ENCODE data around the gene FGA. TPM values are rescaled to one million over a fixed set of nuclear protein-coding genes. Genes with fewer than 3 reads are reported as not detected.

FGA gene
- polyA plus RNA-seq, 2 of the 4 experiments (the other 2 are of a cell fraction), result 10.2 to 130 TPM

- no peaks in the 10 kb centered on the region for H3K9me3 ChIP-seq
- ChIA-PET CTCF (interaction anchor here (2.1 kb wide), 1 partner anchor 73 kb away, joined by 6 read pairs; no protein-coding TSS in a partner anchor), POLR2A (no interaction called here)
- DNase-seq (ENCODE audit: low read depth in 1 of 2, low spot score in 1 of 2) (no peak), ATAC-seq (no peak), FAIRE-seq (no peak)
- 79% methylated on average over 4 of the region's 4 CpGs for WGBS (ENCODE audit: missing lambda C conversion rate)
- no peak overlapping the region for H3K4me2 ChIP-seq
- no peak overlapping the region for H3K27ac ChIP-seq
- H3K4me1 ChIP-seq, result peaks cover 9% of the 10 kb centered on the region; the same call in 1 of the 3 replicates
- no peak for TF ChIP-seq FOSB (CRISPR knock-in tag; IDR thresholded peaks at IDR 0.05)
- no peak overlapping the region for H3K4me3 ChIP-seq
Observed at GRCh38 chr4:154545689-154546088, 44.9 kb downstream of the FGA start.

DNA sequence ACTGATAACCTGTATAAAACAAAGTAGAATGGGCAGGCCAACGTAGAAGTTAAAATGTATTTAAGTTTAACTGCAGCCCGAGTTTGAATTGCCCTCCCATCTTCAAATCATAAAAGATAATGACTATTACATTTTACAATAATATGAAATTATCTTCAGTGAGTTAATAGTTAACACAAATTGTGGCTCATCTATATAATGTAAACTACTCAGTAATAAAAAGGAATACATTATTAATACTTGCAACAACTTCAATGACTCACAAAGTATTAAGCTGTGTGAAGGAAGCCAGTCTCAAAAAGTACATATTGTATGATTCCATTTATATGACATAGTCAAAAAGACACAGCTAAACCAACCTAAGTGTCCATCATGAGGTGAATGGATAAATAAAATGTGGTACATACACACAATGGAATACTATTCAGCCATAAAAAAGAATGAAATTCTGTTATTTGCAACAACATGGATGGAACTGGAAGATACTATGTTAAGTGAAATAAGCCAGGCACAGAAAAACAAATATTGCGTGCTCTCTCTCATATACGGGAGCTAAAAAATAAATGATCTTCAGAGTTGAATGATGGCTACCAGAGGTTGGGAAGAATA, 48.2 kb downstream of the FGA start:
- TF ChIP-seq KDM5A (IDR thresholded peaks at IDR 0.05) (no peak), PBX3 (IDR thresholded peaks at IDR 0.05) (no peak), CBX2 (IDR thresholded peaks at IDR 0.05; ENCODE audit: borderline replicate concordance, low read depth) (no peak), EP300 (IDR thresholded peaks at IDR 0.05) (no peak), CHD2 (IDR thresholded peaks at IDR 0.05; ENCODE audit: low read length, partially characterized antibody) (no peak), NFE2L2 (conservative IDR thresholded peaks at IDR 0.05; ENCODE audit: low read length) (no peak), SREBF2 (IDR thresholded peaks at IDR 0.05) (no peak), ESRRA (IDR thresholded peaks at IDR 0.05; ENCODE audit: borderline replicate concordance, low read length) (no peak)
- TF ChIP-seq, protein P1, sequence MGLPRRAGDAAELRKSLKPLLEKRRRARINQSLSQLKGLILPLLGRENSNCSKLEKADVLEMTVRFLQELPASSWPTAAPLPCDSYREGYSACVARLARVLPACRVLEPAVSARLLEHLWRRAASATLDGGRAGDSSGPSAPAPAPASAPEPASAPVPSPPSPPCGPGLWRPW (IDR thresholded peaks at IDR 0.05), result no peak
- H3K27ac ChIP-seq, result no peak overlapping the region
- ATAC-seq (no peak), DNase-seq (ENCODE audit: low read depth in 1 of 2, low spot score in 1 of 2) (no peak), FAIRE-seq (no peak)
- H3K4me2 ChIP-seq, result no peak overlapping the region
- CTCF ChIA-PET, result interaction anchor here (2.3 kb wide), 1 partner anchor 10 kb away, joined by 8 read pairs; no protein-coding TSS in a partner anchor
- H3K4me3 ChIP-seq, result no peak overlapping the region
- H3K4me1 ChIP-seq, result no peaks in the 10 kb centered on the region
- H3K9me3 ChIP-seq, result no peaks in the 10 kb centered on the region
- POLR2A ChIA-PET, result no interaction called here
- WGBS (ENCODE audit: missing lambda C conversion rate), result 84% methylated on average over 4 of the region's 4 CpGs

Small RNA genes within 50 kb of the gene (small RNA-seq; reads per million reads assigned to genes)
- gene RNU6-1285P, result 0 to 0.08 (median 0) reads per million in 6 experiments

Other genes starting within 250 kb of the FGA start
- gene DCHS2, start 98.9 kb downstream of the FGA start, polyA plus RNA-seq (2011; rRNA removed), result 0.01 and 0.06 TPM in 2 replicates
- not detected in 3 replicates for gene DCHS2, start 98.9 kb downstream of the FGA start, polyA plus RNA-seq (2017; fragmentation: RNase III; extraction: RNeasy Plus Mini Kit Qiagen cat#74134 plus additional on column Dnase treatment)
- gene PLRG1, start 40.3 kb downstream of the FGA start, polyA plus RNA-seq (2011; rRNA removed), result 120 and 123 TPM in 2 replicates
- 50.4 to 52.0 TPM (median 50.4 TPM) in 3 replicates for gene PLRG1, start 40.3 kb downstream of the FGA start, polyA plus RNA-seq (2017; fragmentation: RNase III; extraction: RNeasy Plus Mini Kit Qiagen cat#74134 plus additional on column Dnase treatment)
- gene FGB, start 27.7 kb downstream of the FGA start, polyA plus RNA-seq (2011; rRNA removed), result 169 and 198 TPM in 2 replicates
- 7.6 to 13.8 TPM (median 7.8 TPM) in 3 replicates for gene FGB, start 27.7 kb downstream of the FGA start, polyA plus RNA-seq (2017; fragmentation: RNase III; extraction: RNeasy Plus Mini Kit Qiagen cat#74134 plus additional on column Dnase treatment)
- 132 and 157 TPM in 2 replicates for gene FGG, start 21.9 kb upstream of the FGA start, polyA plus RNA-seq (2011; rRNA removed)
- 3.2 to 4.8 TPM (median 4.3 TPM) in 3 replicates for gene FGG, start 21.9 kb upstream of the FGA start, polyA plus RNA-seq (2017; fragmentation: RNase III; extraction: RNeasy Plus Mini Kit Qiagen cat#74134 plus additional on column Dnase treatment)
- gene LRAT, start 153.3 kb upstream of the FGA start, polyA plus RNA-seq (2011; rRNA removed), result 0.27 and 0.40 TPM in 2 replicates
- 0.08 to 0.18 TPM (median 0.13 TPM) in 3 replicates for gene LRAT, start 153.3 kb upstream of the FGA start, polyA plus RNA-seq (2017; fragmentation: RNase III; extraction: RNeasy Plus Mini Kit Qiagen cat#74134 plus additional on column Dnase treatment)
- not detected in 2 replicates for gene RBM46, start 190.5 kb upstream of the FGA start, polyA plus RNA-seq (2011; rRNA removed)
- not detected in 3 replicates for gene RBM46, start 190.5 kb upstream of the FGA start, polyA plus RNA-seq (2017; fragmentation: RNase III; extraction: RNeasy Plus Mini Kit Qiagen cat#74134 plus additional on column Dnase treatment)